Amygdala (tissue), 56 donors: ENCODE data around the gene HAND1.
"Not testable (repeated sequence)": the region's sequence is repeated elsewhere in the genome, so short reads cannot be mapped to it uniquely, and the experiment has no call there.

Experiments
- DNase-seq, 56 donors: peaks; one replicate each; lab custom pipeline; 2025; lab: John Stamatoyannopoulos, UW

HAND1 gene

DNA sequence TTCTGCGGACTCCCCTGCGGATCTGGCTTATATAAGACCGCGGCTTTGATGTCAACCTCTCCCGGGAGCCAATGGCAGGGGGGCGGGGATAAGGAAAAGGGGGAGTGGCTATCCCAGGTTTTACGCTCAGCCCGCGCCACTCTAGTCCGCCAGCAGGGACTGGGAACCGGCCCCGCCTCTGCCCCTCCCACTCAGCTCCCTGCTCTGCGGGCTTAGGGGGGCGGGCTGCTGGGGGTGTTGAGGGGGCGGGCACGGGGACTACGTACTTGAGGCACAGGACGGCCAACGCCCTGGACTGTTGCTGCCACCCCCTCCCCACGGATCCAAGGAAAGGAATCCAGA is at the start of gene HAND1:
Gene HAND1 (minus strand): TSS at position 4 of the 342 bp plus-strand sequence. CDS start 219 bp downstream, outside the sequence.
- peak in 1 of 56 donors; percentile 5 for DNase-seq

DNA sequence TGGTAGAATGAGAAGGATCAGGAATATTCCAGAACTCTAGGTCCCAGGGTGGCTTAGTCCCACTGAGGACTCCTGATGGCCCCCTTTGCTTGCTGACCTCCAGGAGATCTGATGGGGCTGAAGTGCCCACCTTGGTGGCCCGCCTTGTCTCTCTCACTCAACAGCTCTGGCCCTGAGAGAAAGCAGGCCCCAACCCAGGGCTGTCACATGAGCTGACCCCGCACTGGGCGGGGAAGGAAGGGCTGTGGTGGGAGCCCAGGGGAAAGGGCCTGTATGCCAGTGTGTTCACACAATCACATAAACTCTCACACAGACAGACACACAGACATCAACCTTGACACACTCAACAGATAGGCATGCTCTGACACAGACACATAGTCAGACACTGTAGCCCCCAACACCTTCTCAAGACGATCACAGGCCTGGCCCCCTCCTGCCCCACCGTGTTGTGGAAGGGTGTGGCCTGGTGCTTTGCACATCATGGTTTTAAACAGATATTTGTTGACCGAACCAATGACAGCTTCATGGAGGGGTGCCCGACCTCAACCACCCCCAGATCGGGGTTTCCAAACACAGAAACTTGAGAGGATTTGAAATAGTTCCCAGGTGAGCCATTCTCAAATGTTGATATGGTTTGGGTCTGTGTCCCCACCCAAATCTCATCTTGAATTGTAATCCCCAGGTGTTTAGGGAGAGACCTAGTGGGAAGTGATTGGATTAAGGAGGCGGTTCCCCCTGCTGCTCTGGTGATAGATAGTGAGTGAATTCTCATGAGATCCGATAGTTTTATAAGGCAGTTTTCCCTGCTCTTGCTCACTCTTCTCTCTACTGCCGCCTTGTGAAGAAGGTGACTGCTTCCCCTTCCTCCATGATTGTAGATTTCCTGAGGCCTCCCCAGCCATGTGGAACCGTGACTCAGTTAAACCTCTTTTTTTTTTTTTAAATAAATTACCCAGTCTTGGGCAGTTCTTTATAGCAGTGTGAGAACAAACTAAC is 48.5 kb upstream of the HAND1 start:
- DNase-seq, result no peak

DNA sequence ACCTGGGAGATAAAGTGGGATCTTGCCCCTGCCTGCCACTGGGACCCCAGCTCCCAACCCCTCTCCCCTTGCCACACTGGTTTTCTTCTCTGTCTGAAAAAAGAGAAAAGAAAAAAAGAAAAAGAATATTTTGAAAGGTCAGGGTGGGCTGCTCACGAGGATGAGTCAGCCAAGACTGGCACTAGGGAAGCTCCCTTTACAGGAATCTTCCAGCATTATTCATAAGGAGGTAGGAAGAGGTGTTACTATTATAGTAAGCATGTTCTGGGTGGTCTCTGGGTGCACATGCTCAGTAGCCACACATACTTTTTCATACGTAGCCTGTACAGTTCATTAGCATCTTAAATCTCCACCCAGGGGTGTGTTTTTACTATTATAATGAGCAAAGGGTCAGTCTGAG is 46.8 kb upstream of the HAND1 start:
- no peak for DNase-seq

DNA sequence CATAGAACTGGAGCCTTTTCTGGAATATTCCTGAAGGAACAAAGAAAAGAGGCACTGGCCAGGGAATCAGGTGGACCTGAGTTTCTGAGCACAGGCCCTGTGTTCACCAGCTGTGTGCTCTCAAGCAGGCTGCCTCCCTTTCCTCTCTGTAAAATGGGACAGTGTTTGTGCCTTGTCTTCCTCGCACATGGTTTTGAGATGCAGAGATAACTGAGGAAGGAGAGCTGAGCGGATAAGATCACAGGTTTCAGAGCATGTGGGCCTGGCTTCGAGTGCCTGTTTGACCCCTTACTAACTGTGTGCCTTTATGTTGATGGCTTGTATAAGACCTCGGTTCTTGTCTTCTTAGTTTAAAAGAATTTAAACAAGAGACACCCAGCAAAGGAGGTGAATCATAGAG is 46.2 kb upstream of the HAND1 start:
- no peak for DNase-seq

DNA sequence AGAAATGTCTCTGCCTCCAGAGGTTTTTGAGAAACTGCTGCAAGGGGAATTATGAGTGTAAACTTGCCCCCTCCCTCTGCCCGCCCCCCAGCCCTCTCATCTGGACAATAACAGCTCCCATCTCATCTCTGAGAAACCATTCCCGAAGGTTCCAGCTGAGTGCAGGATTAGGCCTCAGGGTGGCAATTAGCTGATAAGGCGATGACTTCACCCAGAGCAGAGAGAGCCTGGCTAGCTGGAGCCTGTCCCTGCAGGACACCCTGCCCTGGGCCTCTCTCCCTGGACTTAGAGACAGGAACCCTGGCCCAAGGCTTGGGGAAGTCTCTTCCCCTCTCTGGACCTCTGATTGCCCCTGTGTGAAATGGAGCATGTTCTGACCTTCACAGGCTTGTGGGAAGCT is 45.7 kb upstream of the HAND1 start:
- DNase-seq, result peak in 1 of 56 donors; percentile 5

DNA sequence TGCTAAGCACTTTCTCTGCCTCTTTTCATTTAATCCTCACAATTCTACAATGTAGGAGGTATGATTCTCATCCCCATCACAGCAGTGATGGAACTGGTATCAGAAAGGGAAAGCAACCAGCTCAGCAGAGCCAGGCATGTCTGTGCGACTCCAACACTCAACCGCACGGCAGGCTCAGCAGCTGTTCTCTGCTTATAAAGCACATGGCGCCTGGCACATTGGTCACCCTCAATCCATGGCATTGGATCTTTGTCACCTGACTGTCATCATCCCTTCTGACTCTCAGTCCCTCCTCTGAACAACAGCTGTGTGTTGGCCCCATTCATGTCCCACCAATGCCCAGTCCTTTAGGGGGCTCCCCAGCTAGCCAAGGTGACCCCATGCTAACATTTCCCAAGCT is 45.1 kb upstream of the HAND1 start:
- no peak for DNase-seq

DNA sequence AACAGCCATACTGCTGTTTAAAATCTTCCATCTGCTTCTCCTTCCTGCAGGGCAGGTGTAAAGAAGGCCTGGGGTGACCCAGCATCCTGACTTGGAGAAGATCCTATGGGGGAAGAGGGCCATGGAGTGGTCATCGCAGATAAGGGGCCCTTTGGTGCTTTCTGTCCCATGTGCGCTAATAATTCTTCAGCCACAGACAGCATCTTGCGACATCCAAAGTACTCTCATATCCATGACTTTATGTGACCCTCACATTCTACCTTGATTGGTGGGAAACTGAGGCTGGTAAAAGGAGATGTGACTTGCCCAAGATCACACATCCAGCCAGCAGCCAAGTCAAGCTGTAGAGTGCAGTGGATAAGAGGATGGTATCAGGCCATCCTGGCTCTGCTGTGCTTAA is 44.3 kb upstream of the HAND1 start:
- DNase-seq, result no peak

DNA sequence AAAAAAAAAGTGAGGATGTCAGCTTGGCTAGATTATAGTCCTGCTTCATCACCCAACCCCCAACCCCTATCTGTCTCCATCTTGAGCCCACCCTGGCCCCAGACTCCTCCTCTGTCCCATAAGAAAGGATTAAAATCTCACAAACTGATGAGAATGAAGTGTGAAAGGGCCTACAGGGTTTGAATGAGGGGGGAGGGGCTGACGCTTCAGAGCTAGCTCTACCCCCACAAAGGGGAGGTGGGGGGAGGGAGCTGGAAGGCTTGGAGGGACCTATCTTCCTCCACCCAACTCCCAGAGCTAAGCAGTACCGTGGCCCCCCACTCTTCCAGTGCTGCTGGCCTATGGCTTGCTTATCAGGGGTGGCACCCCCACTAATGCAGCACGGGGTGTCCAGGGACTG is 43.7 kb upstream of the HAND1 start:
- no peak for DNase-seq

DNA sequence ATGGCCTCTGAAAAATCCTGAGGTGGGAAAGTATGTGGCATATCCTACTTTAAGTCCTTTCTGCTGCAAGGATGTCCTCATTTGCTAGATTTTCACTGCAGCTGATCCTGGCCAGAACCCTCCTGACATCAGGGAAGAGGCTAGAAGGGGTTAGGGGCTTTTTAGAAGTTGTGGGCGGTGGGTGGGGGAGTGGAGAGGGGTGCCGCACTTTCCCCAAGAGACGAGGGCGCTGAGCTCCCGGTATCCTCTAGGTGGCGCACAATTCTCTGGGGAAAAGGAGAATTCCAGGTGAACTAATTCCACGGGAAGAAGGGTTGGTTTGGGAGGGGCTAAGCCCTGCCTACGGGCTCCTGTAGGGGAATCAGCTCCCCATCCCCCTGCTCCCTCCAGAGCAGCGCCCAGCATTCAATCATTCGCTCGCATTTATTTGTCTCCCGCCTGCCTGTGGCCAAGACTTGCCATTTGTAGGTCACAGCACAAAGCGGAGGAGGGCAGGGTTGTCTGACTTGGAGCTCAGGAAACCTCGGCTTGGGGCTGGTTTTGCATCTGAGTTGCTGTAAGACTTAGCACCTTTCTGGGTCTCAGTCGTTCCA is 42.9 kb upstream of the HAND1 start:
- peak in 5 of 56 donors; percentile 5 to 13 (median 6) for DNase-seq

DNA sequence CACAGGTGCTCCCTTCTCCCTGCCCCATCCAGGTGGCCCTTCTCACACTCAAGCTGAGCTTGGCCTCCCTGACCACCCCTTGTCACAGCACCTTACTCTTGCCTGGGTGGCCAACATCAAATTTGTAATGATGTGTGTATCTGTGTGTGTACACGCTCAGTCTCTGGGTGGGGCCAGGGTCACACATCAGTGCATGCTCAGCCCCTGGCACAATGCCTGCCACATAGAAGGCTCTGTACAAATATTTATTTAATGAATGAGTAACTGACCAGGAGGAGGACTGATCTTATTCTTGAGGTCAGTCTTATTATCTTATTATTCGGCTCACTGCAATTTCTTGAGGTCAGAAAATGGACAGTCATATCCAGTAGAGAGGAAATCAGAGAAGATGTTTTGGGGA is 41.3 kb upstream of the HAND1 start:
- DNase-seq, result no peak

DNA sequence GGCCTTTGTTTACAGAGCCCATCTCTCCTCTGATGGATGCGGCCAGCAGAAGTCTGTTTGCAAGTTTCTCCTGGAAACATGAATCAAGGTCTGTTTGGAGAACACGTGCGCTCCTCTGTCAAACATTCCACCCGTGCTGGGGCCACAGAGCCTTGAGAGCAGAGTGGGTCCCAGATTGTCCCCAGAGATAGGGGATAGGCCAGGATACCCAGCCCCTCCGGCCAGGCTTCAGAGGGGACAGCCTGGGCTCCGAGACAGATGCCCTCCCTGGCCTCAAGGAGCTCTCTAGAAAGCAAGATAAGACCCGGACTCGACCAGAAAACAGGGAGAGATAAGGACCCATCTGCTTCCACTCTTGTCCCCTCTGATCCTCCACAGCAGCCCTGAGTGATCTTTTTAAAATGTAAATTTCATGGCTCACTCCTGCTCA is 40.4 kb upstream of the HAND1 start:
- no peak for DNase-seq

DNA sequence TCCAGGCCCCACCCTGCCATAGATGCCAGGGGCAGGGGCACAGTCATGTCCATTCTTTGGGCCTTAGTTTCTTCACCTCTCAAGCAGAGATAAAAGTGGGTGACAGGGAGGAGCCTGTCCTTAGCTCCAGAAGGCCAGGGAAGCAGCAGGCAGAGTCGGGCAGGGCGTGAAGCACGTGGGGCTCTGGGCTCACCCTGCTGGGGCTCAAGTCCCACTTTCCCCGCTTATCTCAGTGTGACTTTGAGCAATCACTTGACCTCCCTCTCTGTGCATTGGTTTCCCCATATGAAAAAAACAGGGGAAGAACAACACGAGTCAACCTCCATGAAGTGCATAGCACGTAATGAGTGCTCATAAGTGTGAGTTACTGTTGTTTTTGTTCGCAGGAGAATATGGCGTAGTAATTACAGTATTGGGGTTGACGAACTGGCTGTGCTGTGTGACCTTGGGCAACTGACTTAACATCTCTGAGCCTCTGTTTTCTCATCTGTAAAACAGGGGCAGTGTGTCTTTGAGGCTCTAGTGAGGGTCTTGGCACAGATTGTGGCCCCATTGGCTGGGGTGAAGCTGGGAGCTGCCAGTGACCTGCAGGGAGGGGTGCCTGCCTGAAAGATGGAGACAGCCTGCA is 39.9 kb upstream of the HAND1 start:
- DNase-seq, result no peak

DNA sequence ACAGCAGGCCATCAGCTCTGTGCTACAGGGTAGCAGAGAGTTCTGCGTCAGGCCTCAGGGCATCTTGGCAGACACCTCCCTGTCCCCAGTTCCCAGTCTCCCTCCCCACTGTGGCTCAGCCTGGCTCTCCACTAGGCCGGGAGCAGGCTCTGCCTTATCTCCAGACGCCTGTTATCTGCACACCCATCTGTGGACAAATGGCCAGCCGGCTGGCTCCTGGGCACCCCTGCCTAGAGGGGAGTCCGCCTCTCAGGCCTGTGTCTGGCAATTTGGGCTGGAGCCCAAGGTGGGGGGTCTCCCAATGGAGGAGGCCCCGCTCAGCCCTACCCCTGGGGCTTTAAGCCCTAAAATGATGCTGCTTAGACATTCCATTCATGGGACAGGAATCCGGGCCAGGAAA is 39.2 kb upstream of the HAND1 start:
- DNase-seq, result no peak

DNA sequence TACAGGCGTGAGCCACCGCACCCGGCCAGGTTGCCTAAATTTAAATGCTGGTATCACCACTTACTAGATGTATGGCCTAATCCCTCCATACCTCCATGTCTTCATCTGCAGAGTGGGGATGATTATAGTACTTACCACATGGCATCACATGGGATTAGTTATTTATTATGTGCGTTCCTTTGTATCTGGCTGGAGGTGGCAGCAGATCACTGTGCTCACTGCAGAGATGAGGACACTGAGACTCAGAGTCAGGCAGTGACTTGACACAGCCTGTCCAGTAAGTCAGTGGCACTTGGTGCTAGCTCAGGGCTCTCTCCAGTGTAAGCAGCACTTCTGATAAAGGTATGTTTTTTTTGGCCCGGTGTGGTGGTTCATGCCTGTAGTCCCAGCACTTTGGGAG is 38.4 kb upstream of the HAND1 start:
- DNase-seq, result no peak

DNA sequence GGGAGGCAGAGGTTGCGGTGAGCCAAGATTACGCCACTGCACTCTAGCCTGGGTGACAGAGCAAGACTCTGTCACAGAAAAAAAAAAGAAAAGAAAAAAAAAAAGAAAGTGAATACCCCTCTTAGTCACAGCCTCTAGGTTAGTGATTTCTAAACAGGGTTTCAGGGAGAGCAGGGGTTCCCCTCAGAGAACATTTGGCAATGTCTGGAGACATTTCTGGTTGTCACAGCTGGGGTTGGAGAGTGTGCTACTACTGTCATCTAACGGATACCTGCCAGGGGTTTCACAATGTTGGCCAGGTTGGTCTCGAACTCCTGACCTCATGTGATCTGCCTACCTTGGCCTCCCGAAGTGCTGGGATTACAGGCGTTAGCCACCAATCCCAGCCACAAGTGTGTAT is 37.5 kb upstream of the HAND1 start:
- not testable (repeated sequence) for DNase-seq

DNA sequence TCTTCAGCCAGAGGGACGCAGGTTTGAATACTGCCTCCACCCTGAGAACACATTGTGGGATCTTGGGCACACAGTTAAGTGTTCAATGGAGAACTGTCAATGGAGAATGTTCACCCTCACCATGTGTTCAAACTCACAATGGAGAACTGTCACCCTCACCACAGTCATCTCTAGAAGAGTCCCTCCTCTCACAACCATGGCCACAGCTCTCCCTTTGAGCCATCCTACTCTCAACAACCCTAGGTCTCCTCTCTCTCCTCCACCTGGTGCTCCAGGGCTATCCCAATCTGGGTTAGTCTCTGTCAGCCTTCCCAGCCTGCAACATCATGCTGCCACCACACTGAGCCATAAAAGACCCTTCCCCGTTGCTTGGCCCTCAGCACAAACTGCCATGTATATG is 36.3 kb upstream of the HAND1 start:
- DNase-seq, result no peak

DNA sequence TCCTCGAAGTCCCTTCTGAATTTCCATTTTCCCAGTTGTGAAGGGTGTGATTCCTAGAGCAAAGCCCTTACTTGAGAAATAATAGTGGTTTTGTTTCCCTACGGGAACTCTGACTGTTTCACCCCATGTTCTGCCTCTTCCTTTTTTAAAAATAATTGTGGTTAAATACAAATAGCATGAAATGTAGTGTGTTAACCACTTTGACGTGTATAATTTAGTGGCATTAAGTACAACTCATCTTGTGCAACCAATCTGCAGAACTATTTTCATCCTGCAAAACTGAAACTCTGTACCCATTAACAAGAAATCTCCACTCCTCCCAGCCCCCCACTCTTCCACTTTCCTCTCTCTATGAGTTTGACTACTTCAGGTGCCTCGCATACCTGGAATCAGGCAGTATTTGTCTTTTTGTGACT is 35.6 kb upstream of the HAND1 start:
- DNase-seq, result no peak

DNA sequence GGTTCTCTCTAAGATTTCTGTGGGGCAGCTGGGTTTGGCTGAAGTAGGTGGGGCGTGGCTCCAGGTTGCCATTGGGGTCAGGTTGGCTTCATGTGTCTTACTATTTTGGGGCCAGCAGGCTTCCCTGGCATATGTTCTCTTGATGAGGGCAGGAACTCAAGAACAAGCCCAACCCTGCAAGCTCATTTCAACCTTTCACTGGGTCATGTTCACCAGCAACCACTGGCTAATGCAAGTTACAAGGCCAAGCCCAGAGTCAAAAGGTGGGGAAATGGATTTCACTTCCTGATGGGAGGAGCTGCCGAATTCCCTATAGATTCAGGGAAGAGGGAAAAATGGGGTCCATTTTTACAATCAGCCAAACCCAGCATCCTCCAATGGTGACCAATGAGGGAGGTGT is 34.0 kb upstream of the HAND1 start:
- DNase-seq, result no peak

DNA sequence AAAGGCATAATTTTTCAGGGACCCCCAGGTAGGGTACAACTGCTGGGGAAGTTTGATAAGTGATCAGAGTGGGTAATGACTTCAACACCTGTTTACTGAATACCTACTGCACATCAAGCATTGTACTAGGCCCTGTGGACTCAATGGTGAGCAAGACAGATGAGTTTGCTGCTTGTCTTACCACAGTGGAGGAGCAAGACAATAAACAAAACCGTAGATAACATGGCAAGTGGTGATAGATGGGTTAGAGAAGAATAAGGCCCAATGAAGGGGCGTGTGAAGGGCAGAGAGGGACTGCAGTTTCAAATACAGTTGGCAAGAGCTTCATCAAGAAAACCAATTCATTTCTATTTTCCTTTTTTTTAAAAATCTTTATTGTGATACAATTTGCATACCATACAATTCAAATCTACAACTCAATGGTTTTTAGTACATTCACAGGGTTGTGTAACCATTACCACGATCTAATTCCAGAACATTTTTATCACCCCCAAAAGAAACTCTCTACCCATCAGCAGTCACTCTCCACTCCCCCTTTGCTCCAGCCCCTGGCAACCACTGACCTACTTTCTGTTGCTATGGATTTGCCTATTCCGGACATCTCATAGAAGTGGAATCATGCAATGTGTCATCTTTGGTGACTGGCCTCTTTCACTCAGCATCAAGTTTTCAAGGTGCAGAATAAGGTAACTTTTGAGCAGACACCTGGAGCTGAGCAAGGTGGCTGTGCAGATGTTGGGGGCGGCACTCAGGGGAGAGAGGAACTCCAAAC is 31.9 kb upstream of the HAND1 start:
- no peak for DNase-seq

DNA sequence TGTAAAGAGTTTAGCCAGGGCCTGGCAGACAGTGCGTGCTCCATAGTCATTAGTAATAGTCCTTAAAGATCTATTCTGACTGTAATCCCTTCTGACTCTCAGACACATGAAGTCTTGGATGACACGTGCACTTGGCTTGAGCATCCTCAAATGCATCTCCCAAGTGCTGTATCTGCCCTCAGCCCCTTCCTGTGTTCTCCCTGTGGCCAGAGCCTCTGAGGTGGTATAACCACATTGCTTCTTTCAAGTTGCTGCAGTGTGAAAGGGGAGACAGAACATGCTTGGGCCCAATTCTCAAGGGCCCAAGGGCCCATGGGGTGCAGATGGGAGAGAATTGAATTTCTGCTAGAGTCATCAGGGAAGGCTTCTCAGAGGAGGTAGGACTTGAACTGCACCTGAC is 30.1 kb upstream of the HAND1 start:
- DNase-seq, result no peak

DNA sequence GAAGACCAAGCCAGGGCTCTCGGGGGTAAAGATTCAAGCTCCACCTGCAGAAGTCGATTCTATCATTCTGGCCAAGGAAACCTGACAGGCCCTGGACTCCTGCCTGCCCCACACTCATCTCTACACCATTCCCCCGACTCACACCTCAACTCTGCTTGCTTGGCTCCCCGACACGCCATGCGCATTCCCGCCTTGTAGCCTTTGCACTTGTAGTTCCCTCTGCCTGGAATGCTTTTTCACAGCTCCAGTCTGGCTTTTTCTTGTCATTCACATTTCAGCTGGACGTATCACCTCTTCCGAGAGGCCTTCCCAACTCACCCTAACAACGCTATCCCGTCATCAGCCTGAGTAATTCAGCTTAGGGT is 28.7 kb upstream of the HAND1 start:
- DNase-seq, result no peak
